Stimulated activated CD4-positive, alpha-beta T cell treated with anti-CD3 and anti-CD28 coated beads, Interleukin-4, amount 100 ng/mL, for 48 hours (primary cell): ENCODE data around the gene TRAF4.
A peak's percentile ranks its signal among the peaks of the same experiment; 100 is the strongest.
"Not testable (repeated sequence)": the region's sequence is repeated elsewhere in the genome, so short reads cannot be mapped to it uniquely, and the experiment has no call there.

Source experiments
- DNase-seq, 2 donors: peaks; one replicate each; pipeline ENCODE4 v3.0.0-alpha.2; 2020; ENCODE audit warnings: low read depth in 2 of 2

The TRAF4 gene

DNA sequence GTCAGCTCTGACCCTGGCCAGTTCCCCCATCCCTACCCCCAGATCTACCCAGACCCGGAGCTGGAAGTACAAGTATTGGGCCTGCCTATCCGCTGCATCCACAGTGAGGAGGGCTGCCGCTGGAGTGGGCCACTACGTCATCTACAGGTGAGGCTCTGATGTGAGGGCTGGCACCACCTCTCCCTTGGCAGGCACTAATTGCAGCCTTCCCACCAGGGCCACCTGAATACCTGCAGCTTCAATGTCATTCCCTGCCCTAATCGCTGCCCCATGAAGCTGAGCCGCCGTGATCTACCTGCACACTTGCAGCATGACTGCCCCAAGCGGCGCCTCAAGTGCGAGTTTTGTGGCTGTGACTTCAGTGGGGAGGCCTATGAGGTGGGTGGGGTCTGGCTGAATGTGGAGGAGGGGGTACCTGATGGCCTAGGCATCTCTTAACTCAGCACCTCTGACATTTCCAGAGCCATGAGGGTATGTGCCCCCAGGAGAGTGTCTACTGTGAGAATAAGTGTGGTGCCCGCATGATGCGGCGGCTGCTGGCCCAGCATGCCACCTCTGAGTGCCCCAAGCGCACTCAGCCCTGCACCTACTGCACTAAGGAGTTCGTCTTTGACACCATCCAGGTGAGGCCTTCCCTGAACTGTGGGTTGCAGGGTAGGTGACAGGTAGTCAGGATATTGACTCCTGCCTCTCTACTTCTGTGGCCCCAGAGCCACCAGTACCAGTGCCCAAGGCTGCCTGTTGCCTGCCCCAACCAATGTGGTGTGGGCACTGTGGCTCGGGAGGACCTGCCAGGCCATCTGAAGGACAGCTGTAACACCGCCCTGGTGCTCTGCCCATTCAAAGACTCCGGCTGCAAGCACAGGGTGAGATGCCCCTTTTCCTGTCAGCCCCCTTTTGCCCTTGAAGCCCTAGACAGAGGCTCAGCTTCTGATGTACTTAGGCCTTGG lies 4.3 kb downstream of the TRAF4 start:
- no peak for DNase-seq

DNA sequence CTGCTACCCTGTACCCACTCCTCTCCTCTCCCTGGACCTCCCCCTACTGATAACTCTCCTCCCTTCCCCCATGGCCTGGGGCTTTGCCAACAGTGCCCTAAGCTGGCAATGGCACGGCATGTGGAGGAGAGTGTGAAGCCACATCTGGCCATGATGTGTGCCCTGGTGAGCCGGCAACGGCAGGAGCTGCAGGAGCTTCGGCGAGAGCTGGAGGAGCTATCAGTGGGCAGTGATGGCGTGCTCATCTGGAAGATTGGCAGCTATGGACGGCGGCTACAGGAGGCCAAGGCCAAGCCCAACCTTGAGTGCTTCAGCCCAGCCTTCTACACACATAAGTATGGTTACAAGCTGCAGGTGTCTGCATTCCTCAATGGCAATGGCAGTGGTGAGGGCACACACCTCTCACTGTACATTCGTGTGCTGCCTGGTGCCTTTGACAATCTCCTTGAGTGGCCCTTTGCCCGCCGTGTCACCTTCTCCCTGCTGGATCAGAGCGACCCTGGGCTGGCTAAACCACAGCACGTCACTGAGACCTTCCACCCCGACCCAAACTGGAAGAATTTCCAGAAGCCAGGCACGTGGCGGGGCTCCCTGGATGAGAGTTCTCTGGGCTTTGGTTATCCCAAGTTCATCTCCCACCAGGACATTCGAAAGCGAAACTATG lies 5.2 kb downstream of the TRAF4 start:
- no peak for DNase-seq

DNA sequence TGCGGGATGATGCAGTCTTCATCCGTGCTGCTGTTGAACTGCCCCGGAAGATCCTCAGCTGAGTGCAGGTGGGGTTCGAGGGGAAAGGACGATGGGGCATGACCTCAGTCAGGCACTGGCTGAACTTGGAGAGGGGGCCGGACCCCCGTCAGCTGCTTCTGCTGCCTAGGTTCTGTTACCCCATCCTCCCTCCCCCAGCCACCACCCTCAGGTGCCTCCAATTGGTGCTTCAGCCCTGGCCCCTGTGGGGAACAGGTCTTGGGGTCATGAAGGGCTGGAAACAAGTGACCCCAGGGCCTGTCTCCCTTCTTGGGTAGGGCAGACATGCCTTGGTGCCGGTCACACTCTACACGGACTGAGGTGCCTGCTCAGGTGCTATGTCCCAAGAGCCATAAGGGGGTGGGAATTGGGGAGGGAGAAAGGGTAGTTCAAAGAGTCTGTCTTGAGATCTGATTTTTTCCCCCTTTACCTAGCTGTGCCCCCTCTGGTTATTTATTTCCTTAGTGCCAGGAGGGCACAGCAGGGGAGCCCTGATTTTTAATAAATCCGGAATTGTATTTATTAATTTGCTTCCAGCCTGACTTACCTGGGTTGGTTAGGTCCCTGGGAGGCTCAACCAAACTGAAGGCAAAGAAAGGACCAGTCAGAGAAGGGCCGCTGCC lies 5.8 kb downstream of the TRAF4 start:
- DNase-seq: no peak

DNA sequence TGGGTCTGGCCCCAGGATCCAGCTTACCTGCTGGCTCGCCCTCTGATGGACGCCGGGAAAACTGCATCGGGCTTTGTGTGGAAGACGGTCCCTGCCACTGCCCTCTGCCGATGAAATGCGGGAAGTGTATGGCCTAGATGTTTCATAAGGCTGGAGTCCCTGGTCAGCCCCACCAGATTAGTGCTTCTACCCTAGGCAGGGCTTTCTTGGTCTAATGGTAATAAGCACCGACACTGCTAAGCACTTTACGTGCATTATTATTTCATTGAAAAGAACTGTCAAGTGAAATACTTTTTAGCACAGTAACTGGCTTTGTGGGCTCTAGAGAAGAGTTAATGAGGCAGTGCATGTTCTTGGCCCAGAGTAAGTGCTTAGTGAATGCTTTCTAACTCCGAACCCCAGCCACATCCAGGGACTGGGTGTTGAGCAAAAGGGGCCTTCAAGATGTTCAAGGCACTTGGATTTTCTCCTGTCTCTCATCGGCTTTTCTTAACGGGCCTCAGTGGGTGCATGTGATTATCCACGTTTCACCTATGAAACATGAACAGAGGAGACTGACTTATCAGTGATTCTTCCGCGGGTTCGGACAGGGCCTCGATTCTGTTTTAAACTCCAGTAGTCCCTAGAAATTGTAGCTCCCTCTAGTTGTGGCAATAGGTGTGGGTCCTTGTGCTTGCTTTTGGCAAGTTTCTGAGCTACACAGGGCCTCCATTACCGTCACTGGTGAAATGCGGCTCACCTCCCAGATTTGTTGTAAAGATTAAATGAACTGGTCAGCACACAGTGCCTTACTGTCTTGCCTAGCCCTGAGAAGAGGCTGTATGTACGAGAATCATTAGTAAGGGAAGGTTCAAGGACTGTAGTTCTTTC lies 6.6 kb downstream of the TRAF4 start:
- DNase-seq: peak; percentile 88 to 89

DNA sequence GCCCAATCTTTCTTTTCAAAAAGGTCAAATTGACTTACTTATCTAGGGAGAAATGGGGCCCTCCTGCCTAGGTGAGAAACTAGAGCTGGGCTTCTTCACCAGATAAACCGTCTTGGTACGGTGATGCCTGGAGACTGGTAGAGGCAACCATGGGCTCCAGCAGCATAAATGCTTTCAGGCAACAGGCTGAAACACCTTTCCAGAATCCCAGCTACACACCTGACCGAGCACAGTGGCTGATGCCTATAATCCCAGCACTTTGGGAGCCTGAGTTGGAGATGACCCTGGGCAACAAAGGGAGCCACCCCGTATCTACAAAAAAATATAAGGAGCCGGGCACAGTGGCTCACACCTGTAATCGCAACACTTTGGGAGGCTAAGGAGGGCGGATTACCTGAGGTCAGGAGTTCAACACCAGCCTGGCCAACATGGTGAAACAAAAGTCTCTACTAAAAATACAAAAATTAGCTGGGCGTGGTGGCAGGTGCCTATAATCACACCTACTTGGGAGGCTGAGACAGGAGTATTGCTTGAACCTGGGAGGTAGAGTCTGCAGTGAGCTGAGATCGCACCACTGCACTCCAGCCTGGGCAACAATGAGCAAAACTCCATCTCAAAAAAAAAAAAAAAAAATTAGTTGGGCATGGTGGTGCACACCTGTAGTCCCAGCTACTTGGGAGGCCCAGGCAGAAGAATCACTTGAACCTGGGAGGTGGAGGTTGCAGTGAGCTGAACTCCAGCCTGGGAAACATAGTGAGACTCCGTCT lies 8.0 kb downstream of the TRAF4 start:
- DNase-seq: no peak

DNA sequence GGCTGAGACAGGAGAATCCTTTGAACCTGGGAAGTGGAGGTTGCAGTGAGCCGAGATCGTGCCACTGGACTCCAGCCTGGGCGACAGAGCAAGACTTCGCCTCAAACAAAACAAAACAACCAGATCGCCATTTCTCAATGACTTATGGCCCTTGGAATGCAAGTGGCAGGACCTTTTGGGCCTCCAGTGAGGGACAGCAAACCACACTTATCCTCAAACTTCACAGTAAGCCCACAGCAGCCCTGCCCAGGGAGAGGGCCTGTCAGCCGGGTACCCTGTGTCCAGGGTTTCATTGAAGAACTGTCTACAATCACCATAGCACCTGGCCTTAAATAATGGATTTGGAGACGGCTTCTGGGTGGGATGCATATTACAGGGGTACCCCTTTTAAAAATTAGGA lies 11.7 kb downstream of the TRAF4 start:
- no peak for DNase-seq

DNA sequence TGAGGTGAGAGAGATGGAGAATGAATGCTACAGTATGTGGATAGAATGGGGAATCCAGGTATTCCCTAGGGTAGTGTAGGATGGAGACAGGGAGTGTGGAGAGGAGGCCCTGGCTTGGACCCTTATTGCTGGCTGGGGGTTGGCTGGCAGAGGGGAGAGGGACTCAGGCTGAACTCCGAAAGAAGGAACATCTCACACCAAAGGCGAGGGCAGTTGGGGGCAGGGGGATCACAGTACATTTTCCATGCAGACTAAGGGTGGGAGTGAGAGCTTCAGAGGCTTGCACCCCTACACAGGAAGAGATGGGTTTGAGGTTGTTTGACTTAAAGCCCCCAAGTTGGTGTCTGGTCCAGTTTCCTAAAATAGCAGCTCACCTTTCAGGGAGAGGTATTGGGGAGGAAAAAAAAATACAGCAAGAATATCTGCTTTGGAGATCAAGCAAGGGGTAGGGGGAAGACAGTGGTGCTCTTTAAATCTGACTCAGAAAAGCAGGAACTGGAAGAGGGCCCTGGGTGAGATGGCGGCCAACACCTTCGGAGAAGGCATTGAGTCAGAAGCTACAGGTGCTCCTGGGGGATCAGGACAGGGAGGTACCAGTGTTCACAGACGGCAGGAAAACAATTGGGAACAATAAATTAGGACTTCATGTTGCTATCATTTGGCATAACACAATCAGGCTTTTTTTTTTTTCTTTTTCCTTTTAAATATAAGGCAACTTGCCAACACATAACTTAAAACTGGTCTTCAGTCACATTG lies 12.4 kb downstream of the TRAF4 start:
- no peak for DNase-seq

DNA sequence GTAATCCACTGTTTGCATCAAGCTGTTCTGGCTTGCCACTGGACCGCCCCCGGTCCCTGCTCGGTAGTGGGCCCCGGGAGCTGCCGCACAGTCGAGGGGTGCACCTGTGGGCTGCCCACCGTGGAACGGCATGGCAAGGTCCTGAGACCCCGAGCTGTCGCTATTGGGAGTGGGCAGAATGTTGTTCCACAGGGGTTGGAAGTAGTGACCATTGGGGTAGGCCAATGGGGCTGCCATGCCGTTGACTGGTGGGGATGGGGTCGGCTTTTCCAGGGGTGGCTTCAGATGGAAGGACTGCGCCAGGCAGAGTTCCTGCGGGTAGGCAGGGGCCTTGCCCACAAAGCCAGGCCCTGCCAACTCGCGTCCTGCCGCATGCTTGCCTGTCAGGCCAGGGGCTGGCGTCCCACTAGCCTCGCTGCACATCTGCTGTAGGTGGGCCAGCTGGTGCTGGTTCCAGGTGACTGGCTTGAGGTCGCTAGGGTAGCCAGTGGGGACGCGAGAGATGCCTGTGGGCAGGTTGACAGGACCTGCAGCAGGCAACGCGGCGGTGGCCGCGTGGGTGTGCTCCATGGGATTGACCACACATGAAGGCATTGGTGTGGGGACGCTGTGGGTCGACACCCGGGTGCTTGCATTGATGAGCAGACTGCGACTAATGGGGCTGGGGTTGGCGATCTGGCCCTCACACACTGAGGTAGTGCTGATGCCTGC lies 14.8 kb downstream of the TRAF4 start:
- DNase-seq: no peak

DNA sequence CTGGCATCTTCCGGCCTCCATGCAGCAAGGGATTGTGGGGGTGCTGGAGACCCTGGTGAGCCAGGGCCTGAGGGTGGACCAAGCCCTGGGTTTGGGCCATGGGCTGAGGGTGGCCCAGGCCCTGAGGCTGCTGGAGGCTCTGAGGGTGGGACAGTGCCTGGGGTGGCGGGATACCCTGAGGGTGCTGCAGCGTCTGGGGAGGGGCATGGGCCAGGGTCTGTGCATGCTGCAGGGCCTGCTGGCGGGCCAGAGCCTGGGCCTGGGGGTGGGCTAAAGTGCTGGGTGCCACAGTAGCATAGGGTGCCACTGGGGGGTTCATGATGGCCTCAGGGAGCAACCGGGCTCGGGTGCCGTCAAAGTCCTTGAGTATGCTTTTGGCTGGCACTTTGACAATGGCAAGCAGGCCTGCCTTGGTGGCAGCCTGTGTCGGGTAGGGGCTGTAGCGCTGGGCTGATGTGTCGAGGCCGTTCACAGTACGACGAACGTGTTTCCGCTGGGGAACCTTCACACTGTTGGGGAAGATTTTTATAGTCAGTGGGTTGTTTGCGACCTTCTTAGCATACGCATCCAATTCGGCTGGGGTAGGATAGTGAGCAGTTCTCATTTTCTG lies 15.6 kb downstream of the TRAF4 start:
- no peak for DNase-seq

DNA sequence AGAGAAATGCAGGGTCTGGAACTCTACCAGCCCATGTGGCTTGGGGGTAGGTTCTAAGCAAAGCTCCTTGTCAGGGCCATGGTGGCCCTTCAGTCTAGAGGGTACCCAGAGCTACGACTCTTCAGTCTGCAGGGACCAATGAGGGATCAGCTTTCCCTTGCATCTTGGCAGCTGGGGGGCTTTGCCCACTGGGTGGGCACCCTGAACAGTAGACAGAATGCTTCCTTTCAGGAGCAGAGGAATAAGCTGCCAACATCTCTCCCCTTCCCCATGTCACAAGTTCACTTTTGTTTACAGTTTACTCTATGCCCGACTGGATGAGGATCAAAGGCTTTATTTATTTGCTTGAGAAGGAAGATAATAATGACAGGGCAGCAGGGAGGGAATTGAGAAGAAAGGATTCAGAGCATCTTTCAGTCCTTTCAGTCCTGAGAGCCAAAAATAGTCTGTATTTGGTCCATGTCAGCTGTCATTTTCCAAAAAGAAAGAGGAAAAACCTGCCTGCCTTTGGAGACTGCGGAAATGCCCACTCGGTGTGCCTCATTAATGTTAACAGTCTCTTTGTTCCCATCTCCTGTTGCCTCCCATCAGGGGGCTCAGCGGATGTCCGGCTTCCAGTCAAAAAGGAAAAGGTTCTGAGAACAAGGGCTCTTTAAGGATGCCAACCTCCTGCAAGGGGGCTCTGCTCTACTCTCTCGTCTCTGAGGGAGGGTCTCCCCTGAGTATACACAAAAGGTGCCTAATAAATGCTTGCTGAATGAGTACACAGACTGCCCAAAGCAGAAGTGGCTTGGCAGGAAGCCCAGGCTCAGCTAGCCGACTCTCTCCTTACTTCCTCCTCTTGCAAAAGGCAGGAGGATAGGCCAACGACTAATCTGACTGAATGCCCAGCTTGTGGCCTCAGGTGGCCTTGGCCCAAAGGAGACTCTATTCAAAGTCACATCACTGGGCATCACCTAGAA lies 17.1 kb downstream of the TRAF4 start:
- DNase-seq: no peak

DNA sequence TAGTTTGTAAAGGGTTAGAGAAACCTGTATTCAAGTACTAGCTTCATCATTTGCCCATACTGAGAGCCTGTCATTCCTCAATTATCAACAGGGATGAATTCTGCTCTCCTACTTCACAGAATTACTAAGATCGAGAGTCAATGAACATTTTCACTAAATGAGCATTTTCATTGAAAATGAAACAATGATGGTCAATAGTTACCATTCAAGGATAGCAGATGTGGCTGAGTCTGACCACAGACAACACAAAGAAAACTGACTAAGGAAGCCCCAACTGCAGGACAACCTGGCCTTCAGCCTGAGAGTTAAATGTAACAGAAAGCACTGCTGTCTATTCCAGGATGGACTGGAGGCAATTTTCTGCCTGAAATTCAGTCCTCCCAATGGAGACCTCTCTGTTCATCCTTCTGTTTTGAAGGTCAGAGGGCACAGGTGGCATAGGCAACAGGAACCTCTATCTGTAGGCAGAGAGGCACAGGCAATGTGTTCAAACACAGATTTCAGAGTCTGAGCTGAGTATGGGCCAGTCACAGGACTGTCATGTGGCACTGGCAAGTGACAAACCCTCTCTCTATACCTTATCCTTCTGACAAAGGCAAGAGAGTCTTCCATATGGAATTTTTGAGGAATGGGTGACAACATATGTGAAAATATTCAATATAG lies 19.5 kb downstream of the TRAF4 start:
- DNase-seq: no peak

DNA sequence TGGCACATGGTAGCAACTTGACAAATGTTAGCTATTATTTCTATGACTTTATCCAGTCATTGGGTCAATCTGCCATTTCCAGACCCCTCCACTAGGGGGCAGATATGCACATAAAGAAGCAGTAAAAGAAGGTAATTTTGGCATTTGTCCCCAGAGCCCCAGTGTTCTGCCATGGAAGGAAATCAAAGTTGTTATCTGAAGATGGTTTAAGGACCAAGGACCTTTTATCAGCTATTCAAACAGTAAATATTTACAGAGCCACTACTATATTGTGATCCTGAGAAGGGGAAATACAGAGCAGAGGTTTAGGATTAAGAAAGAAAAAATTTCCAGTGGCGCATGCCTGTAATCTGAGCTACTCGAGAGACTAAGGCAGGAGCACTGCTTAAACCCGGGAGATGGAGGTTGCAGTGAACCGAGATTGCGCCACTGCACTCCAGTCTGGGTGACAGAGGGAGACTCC lies 20.0 kb downstream of the TRAF4 start:
- DNase-seq: peak; percentile 70 to 73

DNA sequence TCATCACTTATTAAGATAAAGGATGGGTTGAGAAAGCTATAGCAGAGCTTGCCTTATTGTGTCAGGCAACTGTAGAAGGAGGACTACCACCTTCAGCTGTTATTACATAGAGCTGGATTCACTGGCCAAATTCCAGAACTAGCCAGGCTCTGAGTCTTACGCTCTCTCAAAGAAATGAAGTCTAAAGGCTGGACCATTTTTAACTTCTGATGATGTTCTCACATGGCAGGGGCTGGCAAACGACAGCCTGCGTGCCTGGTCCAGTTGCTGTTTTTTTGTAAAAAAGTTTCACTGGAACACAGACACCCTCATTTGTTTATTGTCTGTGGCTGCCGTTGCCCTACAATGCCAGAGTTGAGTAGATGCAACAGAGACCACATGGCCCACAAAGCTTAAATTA lies 21.2 kb downstream of the TRAF4 start:
- no peak for DNase-seq

DNA sequence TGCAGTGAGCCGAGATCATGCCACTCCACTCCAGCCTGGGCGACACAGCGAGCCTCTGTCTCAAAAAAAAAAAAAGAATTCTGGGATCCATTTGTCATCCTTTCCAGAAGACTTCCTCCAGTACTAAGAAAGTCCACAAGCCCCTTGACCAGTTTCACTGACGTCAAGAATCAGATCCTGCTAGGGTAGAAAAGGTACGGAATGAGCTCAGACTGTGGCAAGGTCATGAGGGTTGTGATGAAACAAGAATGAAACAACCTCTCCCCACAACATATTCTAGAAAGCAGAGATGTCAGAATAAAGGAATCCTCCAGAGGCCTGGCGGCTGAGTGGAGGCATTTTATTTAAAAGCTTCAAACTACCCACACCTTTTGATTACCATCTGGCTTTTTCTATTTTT lies 29.9 kb downstream of the TRAF4 start:
- no peak for DNase-seq

DNA sequence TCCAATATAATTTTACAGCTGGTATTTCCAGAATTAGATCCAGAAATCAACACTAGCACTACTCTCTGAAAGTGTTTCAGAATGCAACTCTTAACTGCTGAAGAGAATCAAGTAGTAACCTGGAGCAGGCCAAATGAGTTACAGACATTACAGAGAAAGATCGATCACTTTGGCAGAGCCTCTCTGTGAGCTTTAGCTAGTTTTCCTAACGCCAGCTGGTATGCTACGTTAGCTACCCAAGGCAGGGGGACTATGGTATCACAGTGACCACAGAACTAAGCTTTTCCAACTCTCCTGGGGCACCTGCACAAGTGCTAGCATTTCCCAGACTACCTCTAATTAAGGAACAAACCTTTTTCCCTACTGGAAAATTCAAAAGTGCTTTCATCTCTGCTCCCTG lies 30.4 kb downstream of the TRAF4 start:
- DNase-seq: no peak

DNA sequence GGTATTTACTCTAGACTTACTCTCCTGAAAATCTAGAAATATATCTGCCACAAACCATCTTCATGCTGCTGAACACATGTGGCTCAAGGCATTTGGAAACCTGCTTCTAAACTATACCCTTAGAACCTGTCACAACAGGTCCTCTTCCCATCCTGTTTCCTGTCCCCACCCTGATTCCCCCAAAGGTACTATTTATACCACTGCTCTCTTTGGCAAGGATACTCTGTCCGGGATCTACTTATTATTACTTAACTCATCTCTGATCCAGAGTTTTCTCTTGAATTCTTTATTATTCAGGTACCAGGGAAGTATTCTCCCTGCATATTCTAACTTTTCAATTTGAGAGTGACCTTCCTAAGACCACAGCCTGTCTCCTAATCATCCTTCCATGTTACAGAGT lies 33.4 kb downstream of the TRAF4 start:
- no peak for DNase-seq

DNA sequence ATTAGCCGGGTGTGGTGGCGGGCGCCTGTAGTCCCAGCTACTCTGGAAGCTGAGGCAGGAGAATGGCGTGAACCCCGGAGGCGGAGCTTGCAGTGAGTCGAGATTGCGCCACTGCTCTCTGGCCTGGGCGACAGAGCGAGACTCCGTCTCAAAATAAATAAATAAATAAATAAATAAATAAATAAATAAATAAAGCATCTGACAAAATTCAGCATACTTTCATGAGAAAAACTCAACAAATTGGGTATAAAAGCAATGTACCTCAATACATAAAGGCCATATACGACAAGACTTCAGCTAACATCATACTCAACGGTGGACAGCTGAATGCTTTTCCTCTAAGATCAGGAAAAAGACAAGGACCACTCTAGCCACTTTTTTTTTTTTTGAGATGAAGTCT lies 35.8 kb downstream of the TRAF4 start:
- not testable (repeated sequence) for DNase-seq
